ENCODE results near the gene SHC3.

DNA sequence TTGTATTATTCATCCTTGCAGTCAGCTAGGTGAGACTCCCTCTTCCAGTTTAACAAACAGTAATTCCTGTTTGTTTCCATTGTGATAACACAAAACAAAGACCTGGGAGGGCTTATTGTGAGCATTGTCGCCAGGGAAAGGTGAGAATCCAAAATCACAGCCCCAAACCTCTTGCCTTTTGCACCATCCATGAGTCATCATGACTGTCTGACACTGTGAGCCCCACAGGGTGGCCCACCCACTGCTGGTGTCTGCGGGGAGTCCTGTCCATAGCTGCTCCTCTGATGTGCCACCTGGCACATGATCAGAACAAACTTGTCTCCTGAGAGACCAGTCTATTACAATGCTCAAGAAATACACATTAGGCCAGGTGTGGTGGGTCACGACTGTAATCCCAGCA is 221.1 kb downstream of the SHC3 start:
- TF ChIP-seq HDAC3 (IDR thresholded peaks at IDR 0.05; ENCODE audit: borderline replicate concordance, partially characterized antibody), result no peak
- TF ChIP-seq RCOR1 (IDR thresholded peaks at IDR 0.05; ENCODE audit: borderline replicate concordance in 1 of 2, low read depth in 2 of 2, low read length in 2 of 2), result no peak
- TF ChIP-seq, protein P1, sequence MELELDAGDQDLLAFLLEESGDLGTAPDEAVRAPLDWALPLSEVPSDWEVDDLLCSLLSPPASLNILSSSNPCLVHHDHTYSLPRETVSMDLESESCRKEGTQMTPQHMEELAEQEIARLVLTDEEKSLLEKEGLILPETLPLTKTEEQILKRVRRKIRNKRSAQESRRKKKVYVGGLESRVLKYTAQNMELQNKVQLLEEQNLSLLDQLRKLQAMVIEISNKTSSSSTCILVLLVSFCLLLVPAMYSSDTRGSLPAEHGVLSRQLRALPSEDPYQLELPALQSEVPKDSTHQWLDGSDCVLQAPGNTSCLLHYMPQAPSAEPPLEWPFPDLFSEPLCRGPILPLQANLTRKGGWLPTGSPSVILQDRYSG (tag; conservative IDR thresholded peaks at IDR 0.05; ENCODE audit: low read depth), result no peak
- no peak for TF ChIP-seq HNRNPL (IDR thresholded peaks at IDR 0.05; ENCODE audit: low read depth, low read length)
- TF ChIP-seq EP300 (IDR thresholded peaks at IDR 0.05; ENCODE audit: low read length), result no peak
- no peak for TF ChIP-seq POLR2A (conservative IDR thresholded peaks at IDR 0.05)
- TF ChIP-seq, protein P2, sequence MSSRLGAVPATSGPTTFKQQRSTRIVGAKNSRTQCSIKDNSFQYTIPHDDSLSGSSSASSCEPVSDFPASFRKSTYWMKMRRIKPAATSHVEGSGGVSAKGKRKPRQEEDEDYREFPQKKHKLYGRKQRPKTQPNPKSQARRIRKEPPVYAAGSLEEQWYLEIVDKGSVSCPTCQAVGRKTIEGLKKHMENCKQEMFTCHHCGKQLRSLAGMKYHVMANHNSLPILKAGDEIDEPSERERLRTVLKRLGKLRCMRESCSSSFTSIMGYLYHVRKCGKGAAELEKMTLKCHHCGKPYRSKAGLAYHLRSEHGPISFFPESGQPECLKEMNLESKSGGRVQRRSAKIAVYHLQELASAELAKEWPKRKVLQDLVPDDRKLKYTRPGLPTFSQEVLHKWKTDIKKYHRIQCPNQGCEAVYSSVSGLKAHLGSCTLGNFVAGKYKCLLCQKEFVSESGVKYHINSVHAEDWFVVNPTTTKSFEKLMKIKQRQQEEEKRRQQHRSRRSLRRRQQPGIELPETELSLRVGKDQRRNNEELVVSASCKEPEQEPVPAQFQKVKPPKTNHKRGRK (tag; IDR thresholded peaks at IDR 0.05), result no peak
- TF ChIP-seq EZH2 (IDR thresholded peaks at IDR 0.05; ENCODE audit: borderline replicate concordance, low read depth, low read length), result no peak
- TF ChIP-seq, protein P3, sequence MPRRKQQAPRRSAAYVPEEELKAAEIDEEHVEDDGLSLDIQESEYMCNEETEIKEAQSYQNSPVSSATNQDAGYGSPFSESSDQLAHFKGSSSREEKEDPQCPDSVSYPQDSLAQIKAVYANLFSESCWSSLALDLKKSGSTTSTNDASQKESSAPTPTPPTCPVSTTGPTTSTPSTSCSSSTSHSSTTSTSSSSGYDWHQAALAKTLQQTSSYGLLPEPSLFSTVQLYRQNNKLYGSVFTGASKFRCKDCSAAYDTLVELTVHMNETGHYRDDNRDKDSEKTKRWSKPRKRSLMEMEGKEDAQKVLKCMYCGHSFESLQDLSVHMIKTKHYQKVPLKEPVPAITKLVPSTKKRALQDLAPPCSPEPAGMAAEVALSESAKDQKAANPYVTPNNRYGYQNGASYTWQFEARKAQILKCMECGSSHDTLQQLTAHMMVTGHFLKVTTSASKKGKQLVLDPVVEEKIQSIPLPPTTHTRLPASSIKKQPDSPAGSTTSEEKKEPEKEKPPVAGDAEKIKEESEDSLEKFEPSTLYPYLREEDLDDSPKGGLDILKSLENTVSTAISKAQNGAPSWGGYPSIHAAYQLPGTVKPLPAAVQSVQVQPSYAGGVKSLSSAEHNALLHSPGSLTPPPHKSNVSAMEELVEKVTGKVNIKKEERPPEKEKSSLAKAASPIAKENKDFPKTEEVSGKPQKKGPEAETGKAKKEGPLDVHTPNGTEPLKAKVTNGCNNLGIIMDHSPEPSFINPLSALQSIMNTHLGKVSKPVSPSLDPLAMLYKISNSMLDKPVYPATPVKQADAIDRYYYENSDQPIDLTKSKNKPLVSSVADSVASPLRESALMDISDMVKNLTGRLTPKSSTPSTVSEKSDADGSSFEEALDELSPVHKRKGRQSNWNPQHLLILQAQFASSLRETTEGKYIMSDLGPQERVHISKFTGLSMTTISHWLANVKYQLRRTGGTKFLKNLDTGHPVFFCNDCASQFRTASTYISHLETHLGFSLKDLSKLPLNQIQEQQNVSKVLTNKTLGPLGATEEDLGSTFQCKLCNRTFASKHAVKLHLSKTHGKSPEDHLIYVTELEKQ (CRISPR knock-in tag; IDR thresholded peaks at IDR 0.05), result no peak
